ENCODE results near the gene ZNF678.

DNA sequence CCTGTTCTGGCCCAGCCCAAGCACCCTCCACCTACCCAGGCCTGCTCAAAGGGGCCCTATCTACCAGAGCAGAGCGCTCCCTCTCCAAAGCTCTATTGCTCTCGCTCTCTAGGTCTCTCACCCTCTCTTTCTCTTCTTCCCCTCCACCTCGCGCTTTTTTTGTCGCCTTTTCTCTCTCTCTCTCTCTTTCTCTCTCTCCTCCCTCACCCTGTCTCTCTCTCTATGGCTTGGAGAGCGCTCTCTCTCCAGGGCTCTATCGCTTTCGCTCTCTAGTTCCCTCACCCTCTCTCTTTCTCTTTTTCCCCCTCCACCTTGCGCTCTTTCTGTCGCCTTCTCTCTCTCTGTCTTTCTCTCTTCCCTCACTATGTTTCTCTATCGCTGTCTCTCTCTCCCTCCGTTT, 3.4 kb upstream of the ZNF678 start:
- TF ChIP-seq, protein P1, sequence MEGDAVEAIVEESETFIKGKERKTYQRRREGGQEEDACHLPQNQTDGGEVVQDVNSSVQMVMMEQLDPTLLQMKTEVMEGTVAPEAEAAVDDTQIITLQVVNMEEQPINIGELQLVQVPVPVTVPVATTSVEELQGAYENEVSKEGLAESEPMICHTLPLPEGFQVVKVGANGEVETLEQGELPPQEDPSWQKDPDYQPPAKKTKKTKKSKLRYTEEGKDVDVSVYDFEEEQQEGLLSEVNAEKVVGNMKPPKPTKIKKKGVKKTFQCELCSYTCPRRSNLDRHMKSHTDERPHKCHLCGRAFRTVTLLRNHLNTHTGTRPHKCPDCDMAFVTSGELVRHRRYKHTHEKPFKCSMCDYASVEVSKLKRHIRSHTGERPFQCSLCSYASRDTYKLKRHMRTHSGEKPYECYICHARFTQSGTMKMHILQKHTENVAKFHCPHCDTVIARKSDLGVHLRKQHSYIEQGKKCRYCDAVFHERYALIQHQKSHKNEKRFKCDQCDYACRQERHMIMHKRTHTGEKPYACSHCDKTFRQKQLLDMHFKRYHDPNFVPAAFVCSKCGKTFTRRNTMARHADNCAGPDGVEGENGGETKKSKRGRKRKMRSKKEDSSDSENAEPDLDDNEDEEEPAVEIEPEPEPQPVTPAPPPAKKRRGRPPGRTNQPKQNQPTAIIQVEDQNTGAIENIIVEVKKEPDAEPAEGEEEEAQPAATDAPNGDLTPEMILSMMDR (IDR thresholded peaks at IDR 0.05; ENCODE audit: poor library complexity) = no peak
- no peak for TF ChIP-seq EZH2phosphoT487 (IDR thresholded peaks at IDR 0.05; ENCODE audit: low read depth, severe bottlenecking, unreplicated experiment)

Data from hepatocyte (in vitro differentiated cells).